NCI-H2081 treated with DMSO at 0.1 percent for 48 hours (cell line): ENCODE results near the gene ORMDL2.
"Not testable (repeated sequence)": the region's sequence is repeated elsewhere in the genome, so short reads cannot be mapped to it uniquely, and the experiment has no call there.

ENCODE experiments used
- DNase-seq: peaks from one replicate; lab custom pipeline; 2025; lab: John Stamatoyannopoulos, UW

The ORMDL2 gene

DNA sequence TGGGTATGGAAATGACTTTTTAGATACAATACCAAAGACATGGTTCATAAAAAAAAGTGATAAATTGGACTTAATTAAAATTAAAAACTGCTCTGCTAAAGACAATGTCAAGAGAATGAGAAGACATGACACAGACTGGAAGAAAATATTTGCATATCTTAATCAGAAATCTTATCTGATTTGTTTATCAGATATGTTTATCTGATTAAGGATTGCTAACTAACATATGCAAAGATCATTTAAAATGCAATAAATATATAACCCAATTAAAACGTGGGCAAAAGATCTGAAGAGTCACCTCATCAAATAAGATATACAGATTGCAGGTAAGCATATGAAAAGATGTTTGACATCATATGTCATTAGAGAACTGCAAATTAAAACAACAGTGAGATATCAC, 34.9 kb downstream of the ORMDL2 start:
- no peak for DNase-seq

DNA sequence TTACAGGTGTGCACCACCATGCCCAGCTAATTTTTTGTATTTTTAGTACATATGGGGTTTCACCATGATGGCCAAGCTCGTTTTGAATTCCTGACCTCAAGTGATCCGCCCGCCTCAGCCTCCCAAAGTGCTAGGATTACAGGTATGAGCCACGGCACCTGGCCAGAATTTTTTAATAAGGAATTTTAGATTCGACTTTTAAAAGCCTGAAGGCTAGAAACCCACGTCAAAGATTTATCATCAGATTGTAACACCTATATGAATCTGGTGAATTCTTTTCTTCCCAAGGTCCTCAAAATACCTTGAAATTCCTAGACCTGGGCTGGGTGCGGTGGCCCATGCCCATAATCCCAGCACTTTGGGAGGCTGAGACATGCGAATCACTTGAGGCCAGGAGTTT, 43.6 kb downstream of the ORMDL2 start:
- DNase-seq: no peak

DNA sequence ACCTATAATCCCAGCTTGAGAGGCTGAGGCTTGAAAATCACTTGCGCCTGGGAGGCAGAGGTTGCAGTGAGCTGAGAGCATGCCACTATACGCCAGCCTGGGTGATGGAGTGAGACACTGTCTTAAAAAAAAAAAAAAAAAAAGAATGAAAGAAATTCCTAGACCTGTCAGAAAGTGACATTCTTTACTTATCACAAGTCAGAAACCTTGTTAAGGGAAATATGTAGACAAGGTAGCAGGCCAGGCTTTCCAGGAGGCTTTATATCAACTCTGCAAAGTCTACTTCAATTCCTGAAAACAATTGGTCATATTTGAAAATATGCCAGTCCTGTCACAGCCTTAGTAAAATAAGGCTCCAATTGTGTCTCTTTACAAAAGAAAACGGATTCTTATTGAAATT, 44.0 kb downstream of the ORMDL2 start:
- no peak for DNase-seq

DNA sequence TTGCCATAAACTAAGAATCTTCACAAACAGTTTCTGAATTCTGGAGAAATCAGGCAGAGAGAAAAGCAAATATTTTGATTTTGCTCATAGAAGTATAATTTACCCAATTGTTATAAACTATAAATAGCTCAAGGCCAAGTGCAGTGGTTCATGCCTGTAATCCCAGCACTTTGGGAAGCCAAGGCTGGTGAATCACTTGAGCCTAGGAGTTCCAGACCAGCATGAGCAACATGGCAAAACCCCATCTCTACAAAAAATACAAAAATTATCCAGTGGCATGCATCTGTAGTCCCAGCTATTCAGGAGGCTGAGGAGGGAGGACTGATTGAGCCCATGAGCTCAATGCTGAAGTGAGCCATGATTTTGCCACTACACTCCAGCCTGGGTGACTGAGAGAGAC, 44.4 kb downstream of the ORMDL2 start:
- no peak for DNase-seq

DNA sequence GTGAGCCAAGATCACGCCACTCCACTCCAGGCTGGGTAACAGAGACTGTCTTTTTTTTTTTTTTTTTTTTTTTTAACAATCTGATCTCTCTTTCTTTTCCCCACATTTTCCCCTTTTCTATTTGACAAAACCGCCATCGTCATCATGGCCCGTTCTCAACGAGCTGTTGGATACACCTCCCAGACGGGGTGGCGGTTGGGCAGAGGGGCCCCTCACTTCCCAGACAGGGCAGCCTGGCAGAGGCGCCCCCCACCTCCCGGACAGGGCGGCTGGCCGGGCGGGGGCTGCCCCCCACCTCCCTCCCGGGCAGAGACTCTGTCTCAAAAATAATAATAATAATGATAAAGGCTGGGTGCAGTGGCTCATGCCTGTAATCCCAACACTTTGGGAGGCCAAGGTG, 45.1 kb downstream of the ORMDL2 start:
- DNase-seq: not testable (repeated sequence)

DNA sequence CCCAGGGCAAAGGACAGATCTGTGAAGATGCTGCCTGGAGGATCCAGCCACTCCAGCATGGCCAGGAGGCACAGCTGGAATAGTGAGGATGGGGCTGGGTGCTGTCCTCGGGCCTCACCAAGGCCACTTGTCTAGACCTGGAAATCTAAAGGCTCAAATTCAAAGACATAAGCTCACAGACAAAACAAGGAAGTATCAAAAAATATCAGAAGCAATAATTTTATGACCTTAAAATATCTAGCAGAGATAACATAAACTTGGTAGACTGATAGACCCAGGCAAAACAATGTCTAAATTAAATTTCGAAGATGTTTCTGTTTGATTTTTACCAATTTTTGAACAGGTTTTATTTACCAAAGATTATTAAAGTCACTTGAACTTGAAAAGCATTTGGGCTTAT, 47.5 kb downstream of the ORMDL2 start:
- no peak for DNase-seq

DNA sequence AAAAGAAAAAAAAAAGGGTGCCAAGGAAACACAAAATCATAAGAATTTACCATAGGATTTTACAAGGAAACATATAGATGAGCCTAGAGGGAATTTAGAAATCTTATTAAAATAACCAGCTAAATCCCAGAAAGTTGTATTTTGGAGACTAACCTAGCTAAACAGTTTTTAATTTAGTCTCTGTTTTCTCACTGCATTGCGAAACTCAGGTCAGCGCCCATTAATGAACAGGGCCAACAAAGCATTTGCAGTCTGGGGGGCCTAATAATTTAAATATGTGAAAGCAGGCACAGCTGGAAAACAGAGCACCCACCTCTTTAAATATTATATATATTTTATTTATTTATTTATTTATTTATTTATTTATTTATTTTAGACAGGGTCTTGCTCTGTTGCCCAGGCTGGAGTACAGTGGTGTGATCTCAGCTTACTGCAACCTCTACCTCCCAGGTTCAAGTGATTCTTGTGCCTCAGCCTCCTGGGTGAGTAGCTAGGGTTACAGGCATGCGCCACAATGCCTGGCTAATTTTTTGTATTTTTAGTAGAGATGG, 48.7 kb downstream of the ORMDL2 start:
- not testable (repeated sequence) for DNase-seq
